Stimulated activated CD4-positive, alpha-beta T cell treated with anti-CD3 and anti-CD28 coated beads, Interleukin-12 subunit alpha, Interleukin-12 subunit beta, amount 100 ng/mL, for 48 hours (primary cell): ENCODE data around the gene CACTIN.
"Not testable (repeated sequence)": the region's sequence is repeated elsewhere in the genome, so short reads cannot be mapped to it uniquely, and the experiment has no call there.

Experiments
- DNase-seq, 3 donors: peaks; one replicate each; pipeline ENCODE4 v3.0.0-alpha.2; 2020; ENCODE audit warnings: low read depth in 2 of 3, low spot score in 1 of 3

Gene CACTIN

GRCh38 chr19:3626473-3627350 is at the start of gene CACTIN:
CACTIN (minus strand) TSS chr19:3626790; CDS start chr19:3626762, 28 bp downstream.
- DNase-seq, result peak; percentile 97 to 99 (median 98)

- no peak for DNase-seq
Measured at GRCh38 chr19:3674784-3675543, 48.4 kb upstream of the CACTIN start.

- DNase-seq, result no peak
Measured at GRCh38 chr19:3673506-3674439, 47.2 kb upstream of the CACTIN start.

GRCh38 chr19:3672993-3673392 is 46.4 kb upstream of the CACTIN start:
- DNase-seq, result no peak

GRCh38 chr19:3672575-3672948 is 46.0 kb upstream of the CACTIN start:
- DNase-seq, result no peak

- DNase-seq, result no peak
Measured at GRCh38 chr19:3671680-3672574, 45.3 kb upstream of the CACTIN start.

DNA sequence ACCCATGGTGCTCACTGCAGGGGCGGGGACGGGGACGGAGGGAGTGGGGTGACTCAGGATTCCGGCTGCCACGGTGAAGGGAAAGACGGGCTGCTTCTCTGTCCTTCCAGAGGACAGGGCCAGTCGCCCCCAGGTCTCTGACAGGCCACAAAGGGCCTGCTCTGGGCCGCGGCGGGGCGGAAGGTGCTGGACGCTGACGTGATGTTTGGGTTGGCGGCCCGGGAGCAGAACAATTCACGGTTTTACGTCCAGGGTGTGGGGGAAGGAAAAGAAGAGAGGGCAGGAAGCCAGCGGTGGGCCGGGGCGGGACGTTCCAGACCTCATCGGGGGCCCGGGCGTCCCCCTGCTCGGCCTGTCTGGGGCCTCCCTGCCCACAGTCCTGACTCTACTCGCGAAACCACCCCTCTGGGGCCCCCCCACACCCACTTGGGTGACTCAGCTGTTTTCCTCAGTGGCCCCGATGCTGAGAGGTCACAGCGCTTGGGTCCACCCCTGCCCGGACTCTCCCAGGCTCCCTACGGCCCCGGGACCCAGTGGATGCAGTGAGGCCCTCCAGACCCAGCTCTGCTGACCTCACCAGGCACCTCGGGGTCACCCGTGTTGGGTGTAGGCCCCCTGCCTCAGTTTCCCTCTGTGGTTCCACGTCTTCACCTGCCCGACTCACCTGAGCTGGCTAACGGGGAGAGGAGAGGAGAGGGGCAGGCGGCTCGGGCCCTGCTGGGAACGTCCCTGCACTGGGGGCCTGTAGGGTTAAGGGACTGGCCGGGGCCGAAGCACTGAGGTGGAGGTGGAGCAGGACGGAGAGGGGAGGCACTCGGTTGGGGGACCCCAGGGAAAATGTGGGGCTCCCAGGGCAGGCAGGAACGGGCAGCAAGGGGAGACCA is 44.4 kb upstream of the CACTIN start:
- DNase-seq, result peak in 1 of 3 donors; percentile 29

- no peak for DNase-seq
Measured at GRCh38 chr19:3669947-3670795, 43.6 kb upstream of the CACTIN start.

GRCh38 chr19:3669082-3669946 is 42.7 kb upstream of the CACTIN start:
- DNase-seq, result no peak

- DNase-seq, result no peak
Measured at GRCh38 chr19:3668331-3669081, 41.9 kb upstream of the CACTIN start.

DNA sequence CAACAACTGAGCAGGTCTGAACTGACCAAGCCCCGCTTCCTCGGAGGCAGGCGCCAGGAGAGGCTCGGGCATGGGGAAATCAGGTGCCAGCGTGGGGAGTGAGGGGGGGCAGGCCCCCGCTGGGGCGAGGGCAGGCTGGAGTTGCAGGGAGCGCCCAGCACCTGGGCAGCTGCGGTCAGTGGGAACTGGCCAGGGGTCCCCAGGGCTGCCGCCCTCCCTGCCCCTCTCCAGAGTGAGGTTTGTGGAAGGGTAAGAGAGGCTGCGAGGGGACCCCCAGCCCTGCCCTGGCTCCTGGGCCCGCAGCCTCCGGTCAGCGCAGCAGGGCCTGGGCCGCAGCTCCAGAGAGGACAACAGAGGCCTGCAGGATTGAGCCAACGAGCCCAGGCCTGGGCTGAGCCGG is 41.2 kb upstream of the CACTIN start:
- DNase-seq, result no peak

DNA sequence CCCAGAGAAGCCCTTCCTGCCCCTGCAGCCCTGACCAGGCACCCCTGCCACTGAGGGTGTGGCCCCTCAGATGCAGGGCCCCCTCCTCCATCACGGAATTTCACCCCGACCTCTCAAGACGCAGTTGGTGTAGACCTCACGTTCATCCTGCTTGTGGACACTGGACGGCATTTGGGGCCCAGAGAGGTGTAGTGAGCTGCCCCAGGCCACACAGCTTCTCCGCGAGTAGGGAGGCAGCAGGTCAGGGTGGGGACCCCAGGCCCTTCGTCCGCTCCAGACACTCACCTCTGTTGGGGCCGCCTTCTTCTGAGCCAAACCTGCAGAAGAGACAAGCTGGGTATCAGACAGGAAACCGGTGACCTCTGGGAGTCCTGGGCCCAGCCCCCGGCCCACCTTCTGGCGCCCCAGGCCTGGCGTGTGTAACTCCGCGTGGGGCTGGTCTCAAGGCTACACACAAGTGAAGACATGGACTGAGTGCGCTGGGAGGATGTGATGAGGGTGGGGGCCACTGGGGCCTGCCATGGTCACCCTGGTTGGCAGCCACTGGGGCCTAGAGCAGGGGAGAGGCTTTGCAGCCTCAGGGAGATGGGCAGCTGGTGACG is 40.5 kb upstream of the CACTIN start:
- DNase-seq, result no peak

DNA sequence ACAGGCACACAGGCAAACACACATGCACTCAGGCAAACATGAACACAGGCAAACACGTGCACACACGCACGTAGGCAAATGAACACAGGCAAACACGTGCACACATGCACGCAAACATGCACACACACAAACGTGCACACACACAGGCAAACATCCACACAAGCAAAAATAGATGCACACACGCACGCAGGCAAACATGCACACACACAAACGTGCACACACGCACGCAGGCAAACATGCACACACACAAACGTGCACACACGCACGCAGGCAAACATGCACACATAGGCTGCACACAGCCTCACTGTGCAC is 39.9 kb upstream of the CACTIN start:
- not testable (repeated sequence) for DNase-seq

GRCh38 chr19:3665681-3666544 is 39.3 kb upstream of the CACTIN start:
- peak; percentile 50 to 75 (median 64) for DNase-seq

DNA sequence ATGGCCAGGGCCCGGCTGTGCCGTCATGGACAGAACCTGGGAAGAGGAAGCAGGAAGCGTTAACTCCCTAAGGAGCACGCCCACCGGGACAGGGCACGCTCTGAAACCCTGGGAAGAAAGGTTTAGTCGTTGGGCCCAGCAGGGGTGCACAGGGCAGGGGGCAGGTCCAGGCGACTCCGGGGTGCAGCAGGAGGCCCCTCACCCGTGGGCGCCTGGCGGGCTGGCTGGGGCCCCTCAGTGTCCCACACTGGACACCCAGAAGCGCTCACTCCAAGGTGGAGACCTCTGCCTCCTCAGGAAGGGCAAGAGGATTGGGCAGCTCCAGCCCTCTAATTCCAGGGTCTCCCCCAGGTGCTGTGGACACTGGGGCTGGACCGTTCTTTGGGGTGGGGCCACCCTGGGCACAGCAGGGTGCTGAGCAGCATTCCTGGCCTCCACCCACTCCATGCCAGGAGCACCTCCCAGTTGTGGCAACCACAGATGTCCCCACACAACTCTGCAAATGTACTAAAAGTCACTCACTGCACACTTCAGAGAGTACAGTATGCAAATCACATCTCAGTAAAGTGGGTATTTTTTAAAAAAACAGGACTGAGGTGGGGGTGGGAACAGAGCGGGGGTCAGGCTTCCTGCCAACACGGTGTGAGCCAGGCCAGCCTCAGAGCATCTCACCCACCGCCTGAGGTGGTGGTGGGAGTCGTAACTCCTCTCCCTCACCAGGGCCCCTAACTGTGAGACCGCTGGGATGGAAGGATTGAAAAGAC is 38.5 kb upstream of the CACTIN start:
- no peak for DNase-seq
